Osteocyte (in vitro differentiated cells): ENCODE results near the gene HDAC10. TPM values are rescaled to one million over a fixed set of nuclear protein-coding genes. Genes with fewer than 3 reads are reported as not detected.

Experiments
- DNase-seq: peaks from one replicate; pipeline ENCODE4 v3.0.0; 2021; ENCODE audit warnings: mixed read lengths; ENCODE audit not compliant: unreplicated experiment; ENCODE audit errors: extremely low spot score
- H3K27ac Mint-ChIP-seq: one replicate; pipeline ENCODE4 v1.8.0; 2021; ENCODE audit warnings: mild to moderate bottlenecking, mixed read lengths; ENCODE audit not compliant: unreplicated experiment
- H3K27me3 Mint-ChIP-seq: one replicate; pipeline ENCODE4 v1.8.0; 2021; ENCODE audit warnings: mixed read lengths; ENCODE audit not compliant: unreplicated experiment
- H3K36me3 Mint-ChIP-seq: one replicate; pipeline ENCODE4 v1.8.0; 2021; ENCODE audit warnings: mixed read lengths; ENCODE audit not compliant: unreplicated experiment
- H3K4me1 Mint-ChIP-seq: one replicate; pipeline ENCODE4 v1.8.0; 2021; ENCODE audit warnings: mixed read lengths; ENCODE audit not compliant: unreplicated experiment
- H3K4me3 Mint-ChIP-seq: one replicate; pipeline ENCODE4 v1.8.0; 2021; ENCODE audit warnings: mild to moderate bottlenecking, moderate library complexity, mixed read lengths; ENCODE audit not compliant: unreplicated experiment
- H3K9me3 Mint-ChIP-seq: one replicate; pipeline ENCODE4 v1.8.0; 2021; ENCODE audit warnings: mixed read lengths; ENCODE audit not compliant: unreplicated experiment
- total RNA-seq: library from RNA; stranded (reverse); gene quantifications from 2 replicates; pipeline ENCODE4 v1.2.1, GENCODE V29; 2021
- TF ChIP-seq, protein P1 (sequence below): fragments of 200-600 bp; sonication (generic); IDR thresholded peaks from 2 replicates; pipeline ENCODE4 v1.5.0; 2021; ENCODE audit warnings: antibody characterized with exemption, mild to moderate bottlenecking, moderate library complexity

The HDAC10 gene
- total RNA-seq, 1 donor from 2014 or later = 38.3 TPM

DNA sequence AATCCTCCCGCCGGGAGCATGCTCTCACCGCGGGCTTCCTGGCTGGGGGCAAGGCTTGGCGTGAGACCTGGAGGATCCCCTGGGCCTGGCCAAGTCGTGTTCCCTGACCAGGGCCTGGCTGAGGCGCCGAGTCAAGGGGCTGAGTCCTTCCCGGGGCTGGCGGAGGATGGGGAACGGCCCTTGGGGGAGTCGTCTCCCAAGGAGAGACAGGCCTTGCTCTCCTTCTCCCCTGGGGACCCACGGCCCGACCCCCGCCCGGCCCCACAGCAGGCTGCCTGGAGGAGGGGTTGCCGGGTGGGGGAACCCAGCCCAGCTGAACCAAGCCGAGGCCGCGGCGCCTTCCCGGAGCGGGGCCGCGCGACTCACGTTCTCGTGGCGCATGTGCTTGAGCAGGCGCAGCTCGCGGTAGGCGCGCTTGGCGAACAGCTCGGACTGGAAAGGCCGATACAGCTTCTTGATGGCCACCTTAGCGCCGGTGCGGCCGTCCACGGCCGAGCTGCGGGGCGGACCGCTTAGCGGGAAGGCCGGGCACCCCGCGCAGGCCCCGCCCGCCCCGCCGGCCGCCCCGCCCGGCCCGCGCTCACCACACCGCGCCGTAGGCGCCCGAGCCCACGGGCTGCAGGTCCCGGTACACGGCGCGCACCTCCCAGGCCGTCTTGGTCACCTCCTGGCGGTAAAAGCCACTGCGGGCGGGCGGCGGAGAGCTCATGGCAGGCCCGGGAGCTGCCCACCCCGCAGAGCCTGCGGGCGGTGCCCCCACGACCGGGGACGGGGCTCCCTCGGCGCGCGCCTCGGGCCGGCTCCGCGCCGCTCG is 9.9 kb upstream of the HDAC10 start:
- DNase-seq = no peak
- H3K36me3 Mint-ChIP-seq = no peaks in the 10 kb centered on the region
- no peaks in the 10 kb centered on the region for H3K9me3 Mint-ChIP-seq
- H3K27me3 Mint-ChIP-seq = no peaks in the 10 kb centered on the region
- peak overlapping the region; percentile 56 for H3K27ac Mint-ChIP-seq
- TF ChIP-seq, protein P1, sequence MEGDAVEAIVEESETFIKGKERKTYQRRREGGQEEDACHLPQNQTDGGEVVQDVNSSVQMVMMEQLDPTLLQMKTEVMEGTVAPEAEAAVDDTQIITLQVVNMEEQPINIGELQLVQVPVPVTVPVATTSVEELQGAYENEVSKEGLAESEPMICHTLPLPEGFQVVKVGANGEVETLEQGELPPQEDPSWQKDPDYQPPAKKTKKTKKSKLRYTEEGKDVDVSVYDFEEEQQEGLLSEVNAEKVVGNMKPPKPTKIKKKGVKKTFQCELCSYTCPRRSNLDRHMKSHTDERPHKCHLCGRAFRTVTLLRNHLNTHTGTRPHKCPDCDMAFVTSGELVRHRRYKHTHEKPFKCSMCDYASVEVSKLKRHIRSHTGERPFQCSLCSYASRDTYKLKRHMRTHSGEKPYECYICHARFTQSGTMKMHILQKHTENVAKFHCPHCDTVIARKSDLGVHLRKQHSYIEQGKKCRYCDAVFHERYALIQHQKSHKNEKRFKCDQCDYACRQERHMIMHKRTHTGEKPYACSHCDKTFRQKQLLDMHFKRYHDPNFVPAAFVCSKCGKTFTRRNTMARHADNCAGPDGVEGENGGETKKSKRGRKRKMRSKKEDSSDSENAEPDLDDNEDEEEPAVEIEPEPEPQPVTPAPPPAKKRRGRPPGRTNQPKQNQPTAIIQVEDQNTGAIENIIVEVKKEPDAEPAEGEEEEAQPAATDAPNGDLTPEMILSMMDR = no peak
- peaks cover 19% of the 10 kb centered on the region for H3K4me1 Mint-ChIP-seq
- H3K4me3 Mint-ChIP-seq = peak overlapping the region; percentile 65

DNA sequence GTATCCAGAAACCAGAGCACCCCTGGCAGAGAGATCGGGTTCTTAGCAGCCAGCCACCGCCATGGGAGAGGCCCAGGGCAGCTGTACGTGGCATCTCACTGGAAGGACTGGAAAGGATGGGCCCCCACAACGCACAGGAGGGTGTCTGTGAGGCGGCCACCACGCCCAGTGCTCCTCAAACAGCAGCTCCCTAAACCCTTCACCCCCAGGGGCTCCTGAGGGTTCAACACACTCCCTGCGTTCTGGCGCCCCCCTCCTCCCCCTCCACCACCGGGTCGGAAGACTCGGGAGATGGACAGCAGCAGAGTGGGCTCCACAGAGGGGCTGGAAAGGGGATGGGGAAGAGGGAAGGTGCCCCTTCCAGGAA is 9.4 kb upstream of the HDAC10 start:
- Mint-ChIP-seq H3K36me3 (no peaks in the 10 kb centered on the region), H3K27me3 (no peaks in the 10 kb centered on the region), H3K27ac (peak overlapping the region; percentile 56), H3K9me3 (no peaks in the 10 kb centered on the region), H3K4me1 (peaks cover 19% of the 10 kb centered on the region), H3K4me3 (peak overlapping the region; percentile 65)
- DNase-seq = no peak
- TF ChIP-seq, protein P1 = no peak

DNA sequence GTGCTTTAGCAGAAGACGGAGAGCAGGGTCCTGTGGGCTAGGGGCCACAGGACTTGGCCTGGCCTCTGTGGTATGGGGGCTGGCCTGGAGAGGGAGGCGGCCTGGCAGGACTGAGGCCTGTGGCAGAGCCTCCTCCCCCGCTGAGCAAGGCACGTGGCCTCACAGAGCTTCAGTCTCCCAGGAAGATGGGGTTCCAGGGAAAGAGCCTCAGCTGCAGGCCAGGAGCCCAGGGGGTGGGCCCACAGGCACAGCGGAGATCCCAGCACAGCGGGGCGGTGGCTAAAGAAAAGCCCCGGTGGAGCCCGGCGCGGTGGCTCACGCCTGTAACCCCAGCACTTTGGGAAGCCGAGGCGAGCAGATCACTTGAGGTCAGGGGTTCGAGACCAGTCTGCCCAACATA is 8.2 kb upstream of the HDAC10 start:
- TF ChIP-seq, protein P1 = no peak
- no peaks in the 10 kb centered on the region for H3K9me3 Mint-ChIP-seq
- DNase-seq = no peak
- no peak overlapping the region for H3K27ac Mint-ChIP-seq
- H3K4me1 Mint-ChIP-seq = peaks cover 19% of the 10 kb centered on the region
- H3K4me3 Mint-ChIP-seq = peak overlapping the region; percentile 14
- H3K27me3 Mint-ChIP-seq = no peaks in the 10 kb centered on the region
- no peaks in the 10 kb centered on the region for H3K36me3 Mint-ChIP-seq

DNA sequence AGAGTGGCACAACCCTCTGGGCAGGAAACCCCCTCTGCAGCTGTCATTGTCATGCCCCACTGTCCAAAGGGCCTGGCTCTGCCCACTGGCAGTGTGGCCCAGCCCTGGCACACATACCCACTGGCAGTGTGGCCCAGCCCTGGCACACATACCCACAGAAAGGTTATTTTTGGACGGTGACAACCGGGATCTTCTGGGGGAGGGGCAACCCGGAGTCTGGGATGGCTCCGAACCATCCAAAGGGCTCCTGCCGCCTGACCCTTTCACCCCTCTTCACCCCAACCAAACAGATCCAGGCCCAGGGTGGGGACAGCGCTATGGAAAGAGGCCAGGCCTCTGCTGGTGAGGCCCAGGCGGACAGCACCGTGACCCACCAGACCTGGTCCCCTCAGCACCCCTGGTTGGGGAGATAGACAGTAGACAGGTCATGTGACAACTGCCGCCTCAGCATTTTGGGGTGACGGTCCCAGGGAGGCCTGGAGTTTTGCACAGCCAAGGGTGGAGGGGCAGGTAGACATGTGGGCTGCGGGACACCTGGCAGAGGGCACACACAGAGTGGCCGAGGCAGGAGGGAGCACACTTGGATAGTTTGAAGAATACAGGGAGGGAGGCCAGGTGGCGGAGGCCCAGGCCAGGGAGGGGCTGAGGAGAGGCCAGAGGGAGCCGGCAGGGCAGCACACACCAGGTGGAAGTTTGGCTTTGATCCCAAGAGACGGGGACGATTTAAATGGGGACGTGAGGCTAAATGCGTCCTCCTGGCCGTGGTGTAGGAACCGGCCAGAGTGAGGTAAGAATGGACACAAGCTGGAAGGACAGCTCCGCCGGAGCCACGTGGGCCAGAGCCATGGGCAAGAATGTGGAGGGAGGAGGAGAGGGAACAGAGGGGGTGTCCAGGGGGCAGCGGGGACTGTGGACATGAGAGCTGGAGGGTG is 7.6 kb upstream of the HDAC10 start:
- Mint-ChIP-seq H3K9me3 (no peaks in the 10 kb centered on the region), H3K4me3 (no peak overlapping the region), H3K36me3 (no peaks in the 10 kb centered on the region), H3K27me3 (no peaks in the 10 kb centered on the region), H3K4me1 (peaks cover 19% of the 10 kb centered on the region), H3K27ac (no peak overlapping the region)
- no peak for DNase-seq
- TF ChIP-seq, protein P1 = no peak
